Peyer's patch (tissue), 4 donors: ENCODE results near the gene DCST2.

Source experiments
- POLR2A ChIP-seq, 2 donors: fragments of 450-650 bp; IDR thresholded peaks; one replicate each; pipeline ENCODE4 v1.5.1; 2017; ENCODE audit warnings: antibody characterized with exemption in 2 of 2, mild to moderate bottlenecking in 2 of 2, moderate library complexity in 2 of 2
- TF ChIP-seq, protein P1 (sequence below), 6 experiments: fragments of 450-650 bp in 4 of 6; fragments of 200-600 bp in 2 of 6; sonication (generic) in 1 of 6; IDR thresholded peaks; one replicate each; pipeline ENCODE4 v1.5.1; 2017 to 2019; ENCODE audit warnings: antibody characterized with exemption in 6 of 6, mild to moderate bottlenecking in 3 of 6, moderate library complexity in 1 of 6

DNA sequence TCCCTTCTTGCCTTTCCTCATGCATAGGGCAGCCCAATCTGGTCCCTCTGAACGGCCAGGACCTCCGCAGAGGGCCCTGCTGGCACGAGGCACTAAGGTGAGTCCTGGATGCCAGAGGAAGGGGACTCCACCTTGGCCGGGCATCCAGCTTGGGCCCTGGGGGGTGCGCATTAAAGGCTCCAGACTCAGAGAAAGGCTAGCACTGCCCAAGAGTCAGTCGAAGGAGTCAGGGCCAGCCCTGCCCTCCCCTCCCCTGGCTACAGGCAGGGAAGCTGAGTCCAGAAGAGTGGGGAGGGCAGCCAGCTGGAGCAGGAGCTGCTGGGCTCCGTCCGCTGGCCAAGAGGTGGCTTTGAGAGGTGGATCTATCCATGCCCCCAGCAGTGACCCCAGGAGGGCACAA lies 27.2 kb upstream of the DCST2 start:
- TF ChIP-seq, protein P1, sequence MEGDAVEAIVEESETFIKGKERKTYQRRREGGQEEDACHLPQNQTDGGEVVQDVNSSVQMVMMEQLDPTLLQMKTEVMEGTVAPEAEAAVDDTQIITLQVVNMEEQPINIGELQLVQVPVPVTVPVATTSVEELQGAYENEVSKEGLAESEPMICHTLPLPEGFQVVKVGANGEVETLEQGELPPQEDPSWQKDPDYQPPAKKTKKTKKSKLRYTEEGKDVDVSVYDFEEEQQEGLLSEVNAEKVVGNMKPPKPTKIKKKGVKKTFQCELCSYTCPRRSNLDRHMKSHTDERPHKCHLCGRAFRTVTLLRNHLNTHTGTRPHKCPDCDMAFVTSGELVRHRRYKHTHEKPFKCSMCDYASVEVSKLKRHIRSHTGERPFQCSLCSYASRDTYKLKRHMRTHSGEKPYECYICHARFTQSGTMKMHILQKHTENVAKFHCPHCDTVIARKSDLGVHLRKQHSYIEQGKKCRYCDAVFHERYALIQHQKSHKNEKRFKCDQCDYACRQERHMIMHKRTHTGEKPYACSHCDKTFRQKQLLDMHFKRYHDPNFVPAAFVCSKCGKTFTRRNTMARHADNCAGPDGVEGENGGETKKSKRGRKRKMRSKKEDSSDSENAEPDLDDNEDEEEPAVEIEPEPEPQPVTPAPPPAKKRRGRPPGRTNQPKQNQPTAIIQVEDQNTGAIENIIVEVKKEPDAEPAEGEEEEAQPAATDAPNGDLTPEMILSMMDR (IDR thresholded peaks at IDR 0.05) = no peak
- TF ChIP-seq POLR2A (IDR thresholded peaks at IDR 0.05) = no peak
